ENCODE data around the gene ZNF491.

ZNF491 gene

GRCh38 chr19:11853358-11853757 lies 55.0 kb downstream of the ZNF491 start:
- no peak for DNase-seq (ENCODE audit: low read depth)
- no peak overlapping the region for H3K4me3 ChIP-seq (ENCODE audit: low read depth, low read length)
- TF ChIP-seq CTCF (conservative IDR thresholded peaks at IDR 0.05; ENCODE audit: low read depth, low read length) = no peak

- DNase-seq (ENCODE audit: low read depth) = no peak
- TF ChIP-seq CTCF (conservative IDR thresholded peaks at IDR 0.05; ENCODE audit: low read depth, low read length) = no peak
- no peak overlapping the region for H3K4me3 ChIP-seq (ENCODE audit: low read depth, low read length)
Observed at GRCh38 chr19:11856596-11857250, 58.4 kb downstream of the ZNF491 start.

Data from choroid plexus epithelial cell (primary cell).